GM18907 (cell line): Measurements from ENCODE around the gene MYO9B.

Source experiments
- ATAC-seq: cut with Tn5 transposase; IDR thresholded peaks from one replicate; pipeline ENCODE4 v1.9.1; 2021; ENCODE audit warnings: mild to moderate bottlenecking, moderate library complexity; ENCODE audit not compliant: unreplicated experiment

MYO9B gene

GRCh38 chr19:17211547-17212446, 136.2 kb downstream of the MYO9B start:
- no peak for ATAC-seq

GRCh38 chr19:17213334-17213733, 137.8 kb downstream of the MYO9B start:
- ATAC-seq, result no peak

GRCh38 chr19:17214508-17215126, 139.0 kb downstream of the MYO9B start:
- no peak for ATAC-seq

GRCh38 chr19:17215127-17215971, 139.8 kb downstream of the MYO9B start, which contains the start of gene USE1:
TSS of gene USE1 (plus strand) at chr19:17215357. CDS start at chr19:17215406, 49 bp downstream.
- ATAC-seq, result peak; percentile 69

- ATAC-seq, result no peak
Observed at GRCh38 chr19:17216058-17216670, 140.6 kb downstream of the MYO9B start.

GRCh38 chr19:17219286-17219685, 143.7 kb downstream of the MYO9B start:
- ATAC-seq, result no peak

GRCh38 chr19:17220207-17220758, 144.7 kb downstream of the MYO9B start:
- no peak for ATAC-seq

- ATAC-seq, result no peak
Observed at GRCh38 chr19:17225053-17225452, 149.5 kb downstream of the MYO9B start.

- ATAC-seq, result peak; percentile 85
Observed at GRCh38 chr19:17226002-17226933, 150.7 kb downstream of the MYO9B start, which contains the start of gene OCEL1. TSS of gene OCEL1 (plus strand) at chr19:17226226. CDS start at chr19:17226248, 22 bp downstream.

GRCh38 chr19:17227798-17228367, 152.3 kb downstream of the MYO9B start:
- ATAC-seq, result no peak

- no peak for ATAC-seq
Observed at GRCh38 chr19:17229890-17230289, 154.3 kb downstream of the MYO9B start.

- ATAC-seq, result no peak
Observed at GRCh38 chr19:17232258-17232657, 156.7 kb downstream of the MYO9B start.

GRCh38 chr19:17234911-17235299, 159.3 kb downstream of the MYO9B start:
- ATAC-seq, result peak; percentile 28

- peak; percentile 48 for ATAC-seq
Observed at GRCh38 chr19:17235300-17235970, 159.9 kb downstream of the MYO9B start.

- ATAC-seq, result no peak
Observed at GRCh38 chr19:17235971-17236777, 160.6 kb downstream of the MYO9B start.

- ATAC-seq, result no peak
Observed at GRCh38 chr19:17236811-17237543, 161.4 kb downstream of the MYO9B start.
